ENCODE measurements around the gene PLXNA4.

PLXNA4 gene

GRCh38 chr7:132154248-132154647 lies 422.0 kb downstream of the PLXNA4 start:
- Histone ChIP-seq H2BK5ac (ENCODE audit: low read depth, low read length, poor library complexity, severe bottlenecking) (no peak overlapping the region), H3K9ac (ENCODE audit: low read length) (no peak overlapping the region), H3K79me1 (replicated peaks; ENCODE audit: low read length, poor library complexity, severe bottlenecking) (no peaks in the 10 kb centered on the region), H3K27ac (ENCODE audit: low read length, poor library complexity, severe bottlenecking) (no peak overlapping the region), H3K18ac (ENCODE audit: low read depth in 1 of 2, low read length in 2 of 2) (no peak overlapping the region), H2AFZ (ENCODE audit: low read depth, low read length) (no peak overlapping the region), H3K4me1 (ENCODE audit: control insufficient read depth, insufficient read depth, low read depth, low read length) (no peaks in the 10 kb centered on the region), H3K27me3 (ENCODE audit: control insufficient read depth in 1 of 2, insufficient read depth in 1 of 2, low read length in 2 of 2) (peaks cover 0 to 28% of the 10 kb centered on the region in 2 experiments), H2BK120ac (ENCODE audit: low read depth, low read length) (no peak overlapping the region), H3K4ac (ENCODE audit: low read depth in 1 of 2, low read length in 2 of 2) (no peak overlapping the region), H2AK5ac (ENCODE audit: low read length, severe bottlenecking) (no peak overlapping the region), H3K4me2 (ENCODE audit: low read length, poor library complexity, severe bottlenecking) (no peak overlapping the region), H2BK15ac (ENCODE audit: low read depth, poor library complexity, severe bottlenecking) (no peak overlapping the region), H4K8ac (ENCODE audit: low read length) (no peak overlapping the region), H3K4me3 (ENCODE audit: insufficient read depth in 1 of 2, low read depth in 1 of 2, low read length in 2 of 2) (no peak overlapping the region), H3K14ac (ENCODE audit: low read length in 2 of 2) (no peak overlapping the region), H2BK12ac (ENCODE audit: low read length in 2 of 2) (no peak overlapping the region), H3K9me3 (ENCODE audit: control insufficient read depth, low read length) (peaks cover 5% of the 10 kb centered on the region), H4K91ac (ENCODE audit: low read length) (no peak overlapping the region), H3K23ac (ENCODE audit: low read length in 2 of 2) (no peak overlapping the region), H3K36me3 (ENCODE audit: control insufficient read depth in 1 of 2, insufficient read depth in 2 of 2, low read depth in 1 of 2, low read length in 2 of 2) (peaks cover 0 to 57% of the 10 kb centered on the region in 2 experiments)
- DNase-seq, result no peak
- WGBS, result 71% methylated on average over 6 of the region's 6 CpGs

GRCh38 chr7:132152131-132152889 lies 424.0 kb downstream of the PLXNA4 start:
- no peak overlapping the region for H3K14ac ChIP-seq (ENCODE audit: low read length in 2 of 2)
- H4K8ac ChIP-seq (ENCODE audit: low read length), result no peak overlapping the region
- H2BK12ac ChIP-seq (ENCODE audit: low read length in 2 of 2), result no peak overlapping the region
- no peak overlapping the region for H3K9ac ChIP-seq (ENCODE audit: low read length)
- H2BK5ac ChIP-seq (ENCODE audit: low read depth, low read length, poor library complexity, severe bottlenecking), result no peak overlapping the region
- H2AK5ac ChIP-seq (ENCODE audit: low read length, severe bottlenecking), result no peak overlapping the region
- H3K27ac ChIP-seq (ENCODE audit: low read length, poor library complexity, severe bottlenecking), result no peak overlapping the region
- DNase-seq, result no peak
- no peak overlapping the region for H3K4me3 ChIP-seq (ENCODE audit: insufficient read depth in 1 of 2, low read depth in 1 of 2, low read length in 2 of 2)
- H3K27me3 ChIP-seq (ENCODE audit: control insufficient read depth in 1 of 2, insufficient read depth in 1 of 2, low read length in 2 of 2), result peaks cover 0 to 16% of the 10 kb centered on the region in 2 experiments
- no peak overlapping the region for H3K4me2 ChIP-seq (ENCODE audit: low read length, poor library complexity, severe bottlenecking)
- WGBS, result 80% methylated on average over 6 of the region's 7 CpGs
- no peak overlapping the region for H2AFZ ChIP-seq (ENCODE audit: low read depth, low read length)
- H3K79me1 ChIP-seq (replicated peaks; ENCODE audit: low read length, poor library complexity, severe bottlenecking), result no peaks in the 10 kb centered on the region
- H3K18ac ChIP-seq (ENCODE audit: low read depth in 1 of 2, low read length in 2 of 2), result no peak overlapping the region
- no peak overlapping the region for H2BK120ac ChIP-seq (ENCODE audit: low read depth, low read length)
- no peaks in the 10 kb centered on the region for H3K4me1 ChIP-seq (ENCODE audit: control insufficient read depth, insufficient read depth, low read depth, low read length)
- peaks cover 0 to 52% of the 10 kb centered on the region in 2 experiments for H3K36me3 ChIP-seq (ENCODE audit: control insufficient read depth in 1 of 2, insufficient read depth in 2 of 2, low read depth in 1 of 2, low read length in 2 of 2)
- H3K9me3 ChIP-seq (ENCODE audit: control insufficient read depth, low read length), result peaks cover 5% of the 10 kb centered on the region
- H3K23ac ChIP-seq (ENCODE audit: low read length in 2 of 2), result no peak overlapping the region
- H2BK15ac ChIP-seq (ENCODE audit: low read depth, poor library complexity, severe bottlenecking), result no peak overlapping the region
- no peak overlapping the region for H4K91ac ChIP-seq (ENCODE audit: low read length)
- H3K4ac ChIP-seq (ENCODE audit: low read depth in 1 of 2, low read length in 2 of 2), result no peak overlapping the region

GRCh38 chr7:132150711-132151110 lies 425.6 kb downstream of the PLXNA4 start:
- Histone ChIP-seq H3K23ac (ENCODE audit: low read length in 2 of 2) (no peak overlapping the region), H3K9me3 (ENCODE audit: control insufficient read depth, low read length) (no peaks in the 10 kb centered on the region), H2AFZ (ENCODE audit: low read depth, low read length) (no peak overlapping the region), H3K4me3 (ENCODE audit: insufficient read depth in 1 of 2, low read depth in 1 of 2, low read length in 2 of 2) (no peak overlapping the region), H3K4me1 (ENCODE audit: control insufficient read depth, insufficient read depth, low read depth, low read length) (no peaks in the 10 kb centered on the region), H3K36me3 (ENCODE audit: control insufficient read depth in 1 of 2, insufficient read depth in 2 of 2, low read depth in 1 of 2, low read length in 2 of 2) (peaks cover 0 to 42% of the 10 kb centered on the region in 2 experiments), H3K18ac (ENCODE audit: low read depth in 1 of 2, low read length in 2 of 2) (no peak overlapping the region), H2BK15ac (ENCODE audit: low read depth, poor library complexity, severe bottlenecking) (no peak overlapping the region), H4K8ac (ENCODE audit: low read length) (no peak overlapping the region), H4K91ac (ENCODE audit: low read length) (no peak overlapping the region), H3K4me2 (ENCODE audit: low read length, poor library complexity, severe bottlenecking) (no peak overlapping the region), H3K9ac (ENCODE audit: low read length) (no peak overlapping the region), H3K27ac (ENCODE audit: low read length, poor library complexity, severe bottlenecking) (no peak overlapping the region), H3K14ac (ENCODE audit: low read length in 2 of 2) (no peak overlapping the region), H3K4ac (ENCODE audit: low read depth in 1 of 2, low read length in 2 of 2) (no peak overlapping the region), H2BK5ac (ENCODE audit: low read depth, low read length, poor library complexity, severe bottlenecking) (no peak overlapping the region), H2BK120ac (ENCODE audit: low read depth, low read length) (no peak overlapping the region), H3K79me1 (replicated peaks; ENCODE audit: low read length, poor library complexity, severe bottlenecking) (no peaks in the 10 kb centered on the region), H3K27me3 (ENCODE audit: control insufficient read depth in 1 of 2, insufficient read depth in 1 of 2, low read length in 2 of 2) (peaks cover 0 to 16% of the 10 kb centered on the region in 2 experiments), H2AK5ac (ENCODE audit: low read length, severe bottlenecking) (no peak overlapping the region), H2BK12ac (ENCODE audit: low read length in 2 of 2) (no peak overlapping the region)
- 92% methylated on average over 2 of the region's 2 CpGs for WGBS
- DNase-seq, result no peak

GRCh38 chr7:132149436-132150304 lies 426.6 kb downstream of the PLXNA4 start:
- Histone ChIP-seq H3K4ac (ENCODE audit: low read depth in 1 of 2, low read length in 2 of 2) (no peak overlapping the region), H2BK5ac (ENCODE audit: low read depth, low read length, poor library complexity, severe bottlenecking) (no peak overlapping the region), H3K4me1 (ENCODE audit: control insufficient read depth, insufficient read depth, low read depth, low read length) (no peaks in the 10 kb centered on the region), H2BK15ac (ENCODE audit: low read depth, poor library complexity, severe bottlenecking) (no peak overlapping the region), H2AFZ (ENCODE audit: low read depth, low read length) (no peak overlapping the region), H3K36me3 (ENCODE audit: control insufficient read depth in 1 of 2, insufficient read depth in 2 of 2, low read depth in 1 of 2, low read length in 2 of 2) (peaks cover 0 to 35% of the 10 kb centered on the region in 2 experiments), H3K18ac (ENCODE audit: low read depth in 1 of 2, low read length in 2 of 2) (no peak overlapping the region), H3K27ac (ENCODE audit: low read length, poor library complexity, severe bottlenecking) (no peak overlapping the region), H3K14ac (ENCODE audit: low read length in 2 of 2) (no peak overlapping the region), H3K27me3 (ENCODE audit: control insufficient read depth in 1 of 2, insufficient read depth in 1 of 2, low read length in 2 of 2) (peaks cover 0 to 9% of the 10 kb centered on the region in 2 experiments), H4K91ac (ENCODE audit: low read length) (no peak overlapping the region), H3K4me2 (ENCODE audit: low read length, poor library complexity, severe bottlenecking) (no peak overlapping the region), H3K9ac (ENCODE audit: low read length) (no peak overlapping the region), H3K9me3 (ENCODE audit: control insufficient read depth, low read length) (no peaks in the 10 kb centered on the region), H3K4me3 (ENCODE audit: insufficient read depth in 1 of 2, low read depth in 1 of 2, low read length in 2 of 2) (no peak overlapping the region), H4K8ac (ENCODE audit: low read length) (no peak overlapping the region), H2BK120ac (ENCODE audit: low read depth, low read length) (no peak overlapping the region), H3K79me1 (replicated peaks; ENCODE audit: low read length, poor library complexity, severe bottlenecking) (no peaks in the 10 kb centered on the region), H3K23ac (ENCODE audit: low read length in 2 of 2) (no peak overlapping the region), H2BK12ac (ENCODE audit: low read length in 2 of 2) (no peak overlapping the region), H2AK5ac (ENCODE audit: low read length, severe bottlenecking) (no peak overlapping the region)
- 62% methylated on average over 8 of the region's 8 CpGs for WGBS
- DNase-seq, result no peak
